HG03064 (cell line): ENCODE measurements around the gene AK9.
"Not testable (repeated sequence)": the region's sequence is repeated elsewhere in the genome, so short reads cannot be mapped to it uniquely, and the experiment has no call there.

ENCODE experiments used
- ATAC-seq: cut with Tn5 transposase; IDR thresholded peaks from one replicate; pipeline ENCODE4 v1.9.1; 2021; ENCODE audit warnings: low read depth; ENCODE audit not compliant: unreplicated experiment

The AK9 gene

DNA sequence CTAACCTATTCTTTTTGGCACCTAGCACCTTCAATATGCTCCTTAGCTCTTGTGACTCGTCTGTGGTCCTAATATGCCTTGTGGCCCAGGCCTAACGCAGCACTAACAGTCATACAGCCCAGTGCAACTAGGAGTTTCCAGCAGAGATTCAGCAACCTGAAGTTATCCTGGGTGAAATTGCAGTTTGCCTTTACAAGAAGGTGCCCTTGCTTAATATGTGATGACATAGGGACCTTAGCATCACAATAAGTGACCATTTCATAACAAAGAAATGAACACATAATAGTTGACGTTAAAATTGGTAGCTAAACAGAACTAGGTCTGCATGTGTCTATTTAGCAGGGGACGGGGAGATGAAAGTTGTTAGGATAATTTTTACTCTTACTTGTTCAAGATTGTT, 10.2 kb upstream of the AK9 start:
- no peak for ATAC-seq

DNA sequence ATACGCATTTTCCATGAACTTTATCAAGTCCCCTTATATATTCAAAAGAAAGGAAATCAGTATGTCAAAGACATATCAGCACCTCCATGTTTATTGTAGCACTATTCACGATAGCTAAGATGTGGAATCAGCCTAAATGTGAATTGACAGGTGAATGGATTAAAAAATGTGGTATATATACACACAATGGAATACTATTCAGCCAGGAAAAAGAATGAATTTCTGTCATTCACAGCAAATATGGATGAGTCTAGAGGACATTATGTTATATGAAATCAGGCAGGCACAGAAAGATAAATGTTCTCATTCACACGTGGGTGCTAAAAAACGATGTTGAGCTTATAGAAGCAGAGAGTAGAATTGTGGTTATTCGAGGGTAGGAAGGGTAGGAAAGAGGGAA, 5.4 kb upstream of the AK9 start:
- no peak for ATAC-seq

DNA sequence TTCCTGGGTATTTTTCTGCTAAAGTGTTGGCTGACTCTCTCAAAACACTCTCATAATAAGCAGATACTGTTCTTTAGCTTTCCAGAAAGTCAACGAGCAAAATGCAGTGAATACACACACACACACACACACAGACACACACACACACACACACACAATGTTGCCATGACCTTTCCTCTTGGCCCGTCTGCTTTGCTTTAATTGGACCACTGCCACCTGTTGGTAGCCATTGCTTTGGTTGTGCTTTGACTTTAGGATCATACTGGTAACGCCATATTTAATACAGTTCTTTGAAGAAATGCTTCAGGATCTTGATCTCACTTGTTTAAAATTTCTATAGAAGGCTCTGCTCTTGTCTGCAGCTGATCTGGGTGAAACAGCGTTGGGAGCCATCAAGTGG, 4.5 kb upstream of the AK9 start:
- no peak for ATAC-seq

DNA sequence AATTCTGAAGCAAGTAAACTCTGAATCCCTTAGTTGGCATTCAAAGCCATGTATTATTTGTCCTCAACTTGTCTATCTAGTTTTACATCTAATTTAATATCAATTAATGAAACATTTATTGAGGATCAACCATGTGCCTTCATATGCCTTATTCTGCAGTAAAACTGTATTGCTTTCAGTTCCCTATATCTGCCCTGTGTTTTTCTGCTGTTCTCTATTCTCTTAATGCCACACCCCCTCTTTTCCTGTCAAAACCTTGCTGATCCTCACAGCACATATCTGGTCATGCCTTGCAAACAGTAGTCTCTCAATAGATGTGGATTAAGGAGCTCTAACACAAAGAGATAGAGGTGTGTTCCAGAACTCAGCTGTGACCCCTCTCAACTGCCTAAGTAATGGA, 2.1 kb upstream of the AK9 start:
- ATAC-seq, result peak; percentile 33

DNA sequence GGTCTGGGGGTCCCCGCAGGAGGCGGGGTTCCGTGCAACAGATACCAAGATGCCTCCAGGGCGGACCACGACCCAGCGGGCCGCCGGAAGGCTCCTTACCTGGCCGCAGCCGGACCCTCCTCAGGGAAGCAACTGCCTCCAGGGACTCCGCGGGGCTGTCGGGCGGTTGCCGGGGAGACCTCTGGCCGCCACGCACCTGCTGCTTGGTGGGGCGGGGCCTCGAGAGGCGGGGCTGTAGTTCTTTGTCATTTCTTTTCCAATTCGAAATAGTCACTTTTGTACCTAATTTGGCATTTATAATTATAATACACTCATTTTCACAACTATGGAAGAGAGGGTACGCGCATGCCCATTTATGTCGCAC, 647 bp downstream of the AK9 start:
- peak; percentile 35 for ATAC-seq

DNA sequence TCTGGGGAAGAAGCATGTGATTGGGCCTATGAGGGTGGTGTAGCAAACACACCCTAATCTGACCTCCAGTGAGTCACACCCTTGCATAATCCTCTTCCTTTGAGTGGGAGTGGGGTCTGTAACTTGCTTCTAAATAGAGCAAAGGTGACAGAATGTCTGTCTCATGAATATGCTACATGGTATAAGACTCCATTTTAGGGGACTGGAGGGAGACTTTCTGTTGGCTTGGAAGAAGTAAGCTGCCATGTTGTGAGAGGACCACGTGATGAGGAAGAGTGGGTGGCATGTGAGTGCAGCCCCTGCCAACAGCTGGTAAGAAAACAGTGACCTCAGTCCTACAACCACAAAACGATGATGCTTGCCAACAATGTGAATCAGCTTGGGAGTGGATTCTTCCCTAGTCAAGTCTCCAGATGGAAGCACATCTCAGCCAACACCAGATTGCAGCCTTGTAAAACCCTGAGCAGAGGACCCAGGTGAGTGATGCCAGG, 3.7 kb downstream of the AK9 start:
- no peak for ATAC-seq

DNA sequence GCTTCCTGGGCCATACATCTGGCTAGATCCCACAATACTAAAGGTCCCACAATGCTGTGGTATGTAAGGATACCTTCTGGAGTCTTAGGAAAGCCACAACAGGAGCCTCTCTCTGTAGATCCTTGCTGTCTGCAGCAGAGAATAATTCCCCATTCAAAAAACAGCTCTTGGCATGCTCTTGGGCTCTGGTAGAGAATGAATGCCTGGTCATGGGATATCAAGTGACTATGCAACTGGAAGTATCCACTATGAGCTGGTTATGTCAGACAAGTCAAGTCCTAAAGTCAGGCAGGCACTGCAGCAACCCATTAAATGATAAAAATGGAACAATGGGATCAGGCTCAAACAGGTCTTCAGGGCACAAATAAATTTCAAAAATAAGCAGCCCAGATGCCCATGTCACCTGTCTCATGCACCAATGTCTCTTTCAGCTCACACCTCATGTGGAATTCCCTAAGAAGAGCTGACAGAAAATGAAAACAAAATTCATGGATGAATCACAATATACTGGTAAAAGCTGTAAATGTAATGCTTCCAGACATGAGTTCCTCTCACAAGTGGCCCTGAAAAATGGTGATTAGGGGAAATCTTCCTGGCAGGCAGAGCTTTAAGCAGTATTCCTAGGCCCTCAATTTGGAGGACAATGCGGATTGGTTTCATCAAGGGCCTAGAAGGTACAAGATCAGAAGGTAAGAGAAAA, 4.3 kb downstream of the AK9 start:
- ATAC-seq, result no peak

DNA sequence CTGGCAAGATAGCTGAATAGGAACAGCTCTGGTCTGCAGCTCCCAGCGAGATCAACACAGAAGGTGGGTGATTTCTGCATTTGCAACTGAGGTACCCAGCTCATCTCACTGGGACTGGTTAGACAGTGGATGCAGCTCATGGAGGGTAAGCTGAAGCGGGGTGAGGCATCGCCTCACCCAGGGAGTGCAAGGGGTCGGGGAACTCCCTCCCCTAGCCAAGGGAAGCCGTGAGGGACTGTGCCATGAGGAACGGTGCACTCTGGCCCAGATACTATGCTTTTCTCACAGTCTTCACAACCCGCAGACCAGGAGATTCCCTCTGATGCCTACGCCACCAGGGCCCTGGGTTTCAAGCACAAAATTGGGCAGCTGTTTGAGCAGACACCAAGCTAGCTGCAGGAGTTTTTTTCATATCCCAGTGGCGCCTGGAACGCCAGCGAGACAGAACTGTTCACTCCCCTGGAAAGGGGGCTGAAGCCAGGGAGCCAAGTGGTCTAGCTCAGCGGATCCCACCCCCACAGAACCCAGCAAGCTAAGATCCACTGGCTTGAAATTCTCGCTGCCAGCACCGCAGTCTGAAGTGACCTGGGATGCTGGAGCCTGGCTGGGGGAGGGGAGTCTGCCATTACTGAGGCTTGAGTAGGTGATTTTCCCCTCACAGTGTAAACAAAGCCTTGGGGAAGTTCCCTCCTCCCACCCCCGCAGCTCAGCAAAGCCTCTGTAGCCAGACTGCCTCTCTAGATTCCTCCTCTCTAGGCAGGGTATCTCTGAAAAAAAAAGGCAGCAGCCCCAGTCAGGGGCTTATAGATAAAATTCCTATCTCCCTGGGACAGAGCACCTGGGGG, 12.1 kb downstream of the AK9 start:
- ATAC-seq, result not testable (repeated sequence)

DNA sequence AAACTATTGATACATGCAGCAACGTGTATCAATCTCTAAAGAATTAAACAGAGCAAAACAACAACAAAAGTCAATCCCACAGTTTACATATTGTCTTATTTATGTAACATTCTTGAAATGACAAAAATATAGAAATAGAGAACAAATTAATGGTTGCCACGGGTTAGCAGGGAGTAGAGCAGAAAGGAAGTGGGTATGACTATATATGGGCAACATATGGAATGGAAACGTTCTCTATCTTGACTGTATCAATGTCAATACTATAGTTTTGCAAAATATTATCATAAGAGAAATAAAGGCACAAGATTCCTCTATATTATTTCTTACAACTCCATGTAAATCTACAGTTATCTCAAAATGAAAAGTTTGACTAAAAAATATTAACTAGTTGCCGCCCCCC, 12.8 kb downstream of the AK9 start:
- ATAC-seq, result no peak

DNA sequence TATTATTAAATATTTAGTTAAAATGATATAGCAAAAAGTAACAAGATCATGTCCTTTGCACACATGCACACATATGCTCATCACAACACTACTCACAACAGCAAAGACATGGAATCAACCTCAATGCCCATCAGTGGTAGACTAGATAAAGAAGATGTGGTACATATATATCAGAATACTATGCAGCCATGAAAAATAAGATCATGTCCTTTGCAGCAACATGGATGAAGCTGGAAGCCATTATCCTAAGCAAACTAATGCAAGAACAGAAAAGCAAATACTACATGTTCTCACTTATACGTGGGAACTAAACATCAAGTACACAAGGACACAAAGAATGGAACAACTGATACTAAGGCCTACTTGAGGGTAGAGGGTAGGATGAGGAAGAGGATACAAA, 14.3 kb downstream of the AK9 start:
- ATAC-seq, result no peak

DNA sequence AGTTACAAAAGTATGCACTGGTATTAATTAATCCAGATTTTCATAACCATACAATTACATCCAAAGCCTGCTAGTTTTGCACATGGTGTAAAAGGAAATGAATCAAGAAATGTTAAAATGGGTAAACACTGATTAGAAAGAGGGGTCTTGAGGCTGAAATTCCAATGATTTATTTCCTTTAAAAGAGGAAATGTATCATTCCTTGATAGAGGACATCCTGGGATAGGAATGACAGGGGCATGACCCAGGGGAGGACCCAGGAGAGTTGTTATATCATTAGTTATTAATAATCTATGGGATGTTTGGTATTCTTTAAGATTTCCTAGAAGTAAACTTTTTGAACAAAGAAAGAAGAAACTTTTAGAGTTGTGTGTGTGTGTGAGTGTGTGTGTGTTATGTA, 18.2 kb downstream of the AK9 start:
- no peak for ATAC-seq

DNA sequence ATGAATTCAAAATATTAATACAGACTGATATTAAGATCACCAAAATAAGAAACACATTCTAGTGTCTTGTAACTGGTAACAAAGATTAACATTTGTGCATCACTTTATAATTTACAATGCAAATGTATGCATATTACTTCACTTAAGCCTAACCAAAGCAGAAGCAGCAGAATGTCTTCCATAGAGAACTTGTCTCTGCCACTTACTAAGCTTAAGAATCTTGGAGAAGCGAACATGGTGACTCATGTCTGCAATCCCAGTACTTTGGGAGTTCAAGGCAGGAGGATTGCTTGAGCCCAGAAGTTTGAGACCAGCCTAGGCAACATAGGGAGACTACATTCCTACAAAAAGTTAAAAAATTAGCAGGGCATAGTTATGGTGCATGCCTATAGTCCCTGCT, 18.8 kb downstream of the AK9 start:
- no peak for ATAC-seq

DNA sequence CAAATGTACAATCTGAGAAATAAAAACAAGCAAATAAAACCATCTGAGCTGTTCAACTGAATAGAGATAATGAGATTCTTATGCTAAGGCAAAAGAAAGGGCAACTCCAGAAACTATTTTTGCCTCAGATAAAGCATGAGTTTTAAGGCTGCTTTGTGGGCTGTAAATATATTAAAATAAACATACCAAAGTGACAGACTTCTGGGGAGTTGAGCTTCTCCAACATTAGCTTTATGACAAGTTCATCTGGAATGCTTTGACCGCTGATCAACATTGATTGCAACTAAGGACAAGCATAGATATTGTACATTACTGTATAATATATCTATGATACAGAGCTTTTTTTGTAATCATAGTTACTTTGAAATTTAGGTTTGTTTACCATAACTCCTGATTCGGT, 19.3 kb downstream of the AK9 start:
- no peak for ATAC-seq

DNA sequence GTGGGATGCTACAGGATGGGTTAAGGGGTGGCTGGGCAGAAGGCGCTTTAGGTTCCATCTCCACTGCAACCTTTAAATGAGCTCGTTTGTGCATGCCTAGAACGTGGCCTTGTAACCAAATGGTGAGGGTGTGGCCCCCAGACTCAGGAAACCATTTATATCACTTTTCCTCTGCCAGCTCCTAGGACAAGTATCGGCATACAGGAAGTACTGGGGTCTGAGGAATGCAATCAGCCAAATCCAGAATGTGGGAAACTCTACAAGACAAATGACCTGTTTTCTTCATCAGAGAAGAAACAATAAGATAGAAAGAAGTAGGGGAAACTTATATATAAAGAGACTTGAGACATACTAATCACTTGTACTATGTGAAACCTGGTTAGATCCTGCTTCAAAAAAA, 21.2 kb downstream of the AK9 start:
- ATAC-seq, result no peak

DNA sequence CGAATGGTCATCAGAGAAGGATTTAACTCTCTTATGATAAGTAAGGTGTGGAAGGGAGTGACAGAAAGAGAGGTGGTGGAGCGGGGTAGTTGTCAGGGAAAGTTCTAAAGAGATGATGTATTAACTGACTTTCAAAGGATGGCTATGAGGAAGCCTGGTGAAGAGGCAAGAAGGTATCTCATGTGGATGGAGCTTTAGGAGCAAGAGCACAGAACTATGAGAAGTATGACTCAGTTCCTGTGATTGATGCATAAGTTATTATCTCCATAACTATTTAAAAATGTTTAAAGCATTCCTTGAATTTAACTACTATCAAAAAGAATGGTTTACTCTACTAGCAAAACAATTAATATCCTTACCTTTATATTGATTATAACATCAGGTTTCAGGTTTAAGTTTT, 28.8 kb downstream of the AK9 start:
- no peak for ATAC-seq

DNA sequence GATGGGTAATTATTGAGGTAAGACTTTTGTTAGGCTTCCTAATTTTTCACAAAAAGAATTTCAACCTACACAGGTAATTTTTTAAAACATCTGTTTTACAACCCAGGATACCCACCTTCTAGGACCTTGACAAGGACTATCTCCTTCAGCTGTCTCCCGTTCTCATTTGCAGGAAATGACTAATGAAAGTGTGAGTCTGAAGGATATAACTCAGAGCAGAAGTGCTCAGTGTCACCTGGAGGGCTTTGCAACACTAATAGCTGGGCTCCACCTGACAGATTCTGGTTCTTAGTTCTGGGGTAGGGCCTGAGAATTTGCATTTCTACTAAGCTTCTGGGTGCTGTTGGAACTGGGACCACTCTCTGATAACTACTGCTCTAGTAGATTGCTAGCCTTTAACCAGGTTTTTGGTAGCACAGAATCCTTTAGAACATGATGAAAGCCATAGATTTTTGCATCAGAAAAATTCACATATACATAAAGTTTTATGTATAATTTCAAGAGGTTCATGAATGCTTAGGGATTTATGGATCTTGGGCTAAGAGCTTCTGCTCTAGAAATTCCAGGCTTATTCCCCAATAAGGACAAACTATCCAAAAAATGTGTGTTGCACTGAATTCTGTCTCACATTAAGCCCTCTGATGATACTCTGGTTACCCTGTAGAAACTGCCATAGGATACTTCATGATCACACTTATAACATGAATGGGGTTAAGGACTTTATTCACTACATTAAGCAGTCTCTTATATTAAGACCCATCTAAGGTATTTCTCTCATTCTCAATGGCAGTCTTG, 30.3 kb downstream of the AK9 start:
- no peak for ATAC-seq

DNA sequence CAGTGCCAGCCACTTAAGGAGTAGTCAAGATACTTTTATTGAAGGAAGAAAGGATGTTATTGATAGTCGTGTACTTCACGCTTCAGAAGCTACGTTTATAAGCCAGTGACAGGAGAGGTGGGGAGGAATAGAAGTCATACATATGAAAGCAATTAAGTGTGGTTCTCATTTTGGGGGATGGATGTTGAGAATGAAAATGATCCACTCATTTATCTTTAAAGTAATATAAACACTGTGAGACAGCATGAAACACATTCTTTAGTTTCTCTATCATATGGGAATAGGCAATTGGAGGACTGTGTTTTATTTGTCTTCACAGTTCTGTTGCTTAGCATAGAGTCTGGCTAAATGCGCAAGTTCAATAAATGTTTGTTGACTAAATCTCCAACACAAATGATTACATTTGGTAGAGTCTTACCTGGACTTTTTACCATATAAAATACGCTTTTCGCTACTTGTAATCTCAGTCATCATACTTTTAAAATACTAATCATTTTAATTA, 35.2 kb downstream of the AK9 start:
- ATAC-seq, result no peak

DNA sequence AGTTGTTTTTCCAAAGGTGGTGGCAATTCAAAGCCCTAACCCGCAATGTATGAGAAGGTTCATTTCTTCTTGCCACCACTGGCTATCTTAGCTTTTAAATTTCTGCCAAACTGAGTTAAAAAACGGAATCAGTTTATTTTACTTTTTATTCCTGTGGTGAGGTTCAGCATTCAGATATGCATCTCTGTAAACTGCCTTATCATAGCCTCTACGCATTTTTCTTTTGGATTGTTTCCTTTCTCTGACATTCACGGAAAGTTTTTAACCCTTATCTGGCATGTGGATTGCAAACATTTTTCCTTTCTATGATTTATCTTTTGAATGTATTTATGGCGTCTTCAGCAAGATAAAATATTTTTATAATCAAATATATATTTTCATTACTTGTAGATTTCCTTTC, 37.7 kb downstream of the AK9 start:
- ATAC-seq, result no peak

DNA sequence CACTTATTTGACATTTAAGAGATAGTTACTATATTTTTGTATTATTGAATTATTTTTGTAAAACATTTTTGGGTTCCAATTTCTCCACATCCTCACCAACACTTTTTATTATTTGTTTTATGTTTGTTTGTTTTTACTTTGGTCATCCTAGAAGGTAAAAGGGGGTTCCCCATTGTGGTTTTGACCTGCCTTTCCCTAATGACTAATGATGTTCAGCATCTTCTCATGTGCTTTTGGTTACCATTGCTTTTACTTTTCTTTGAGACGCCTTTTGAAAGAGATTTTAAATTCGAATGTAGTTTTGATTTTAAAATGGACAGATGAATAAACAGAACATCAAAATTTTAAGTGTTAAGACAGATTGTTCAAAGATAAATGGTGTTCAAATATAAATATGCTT, 46.9 kb downstream of the AK9 start:
- ATAC-seq, result no peak

DNA sequence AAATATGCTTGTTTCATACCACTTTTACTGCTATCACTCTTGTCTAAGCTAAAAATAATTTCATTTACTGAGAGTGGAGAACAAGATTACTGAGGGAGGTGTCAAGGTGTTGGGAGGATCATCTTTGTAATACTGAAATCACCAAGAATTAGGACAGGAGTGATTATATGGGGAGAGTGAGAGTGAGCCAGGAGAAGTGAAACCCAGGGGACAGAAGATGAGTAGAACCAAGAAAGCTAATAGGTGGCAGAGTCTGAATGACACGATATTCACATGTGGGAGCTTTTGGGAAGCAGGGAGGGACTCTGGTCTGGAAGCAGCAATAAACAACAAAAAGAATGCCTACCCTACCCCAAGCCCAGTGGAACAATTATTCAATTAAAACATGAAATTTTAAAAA, 58.6 kb downstream of the AK9 start:
- no peak for ATAC-seq

DNA sequence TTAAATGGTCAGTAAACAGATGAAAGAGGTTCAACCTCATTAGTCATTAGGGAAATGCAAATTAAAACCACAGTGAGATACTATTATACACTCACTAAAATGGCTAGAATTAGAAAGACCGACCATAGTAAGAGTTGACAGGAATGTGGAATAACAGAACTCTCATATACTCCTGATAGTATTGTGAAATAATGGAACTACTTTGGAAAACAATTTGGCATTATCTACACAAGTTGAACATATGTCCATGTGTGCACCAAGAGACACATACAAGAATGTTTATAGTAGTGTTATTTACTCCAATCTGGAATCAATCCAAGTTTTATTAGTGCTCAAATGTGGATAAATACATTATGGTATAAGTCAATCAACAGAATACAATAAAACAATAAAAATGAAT, 59.6 kb downstream of the AK9 start:
- no peak for ATAC-seq
